Spleen (tissue), 11 donors: ENCODE results near the gene PDGFC. TPM values are rescaled to one million over a fixed set of nuclear protein-coding genes. Genes with fewer than 3 reads are reported as not detected.

Experiments
- DNase-seq: peaks from one replicate; pipeline ENCODE4 v3.0.0-alpha.2; 2020
- H3K27ac ChIP-seq, 8 donors: fragments of 200-600 bp; sonication (generic) in 7 of 8; 1 replicate in 4 of 8; 2 replicates in 4 of 8; pipeline versions ENCODE4 v1.5.0 to v1.8.0; 2016 to 2021; ENCODE audit warnings: inconsistent platforms in 4 of 8, mild to moderate bottlenecking in 4 of 8, moderate library complexity in 1 of 8
- H3K27me3 ChIP-seq, 7 donors: fragments of 200-600 bp; sonication (generic) in 6 of 7; replicated peaks in 1 of 7; 1 replicate in 4 of 7; 2 replicates in 3 of 7; pipeline versions ENCODE4 v1.5.0 to v1.8.0; 2016 to 2021; ENCODE audit warnings: inconsistent platforms in 3 of 7, mild to moderate bottlenecking in 1 of 7
- H3K36me3 ChIP-seq, 6 donors: fragments of 200-600 bp; sonication (generic) in 5 of 6; 1 replicate in 4 of 6; 2 replicates in 2 of 6; pipeline versions ENCODE4 v1.5.0 to v1.8.0; 2016 to 2021; ENCODE audit warnings: inconsistent platforms in 2 of 6
- H3K4me1 ChIP-seq, 6 donors: fragments of 200-600 bp; sonication (generic) in 5 of 6; 1 replicate in 3 of 6; 2 replicates in 3 of 6; pipeline versions ENCODE4 v1.5.0 to v1.8.0; 2016 to 2021; ENCODE audit warnings: inconsistent platforms in 3 of 6
- H3K4me3 ChIP-seq, 8 donors: fragments of 200-600 bp; sonication (generic) in 7 of 8; 1 replicate in 4 of 8; 2 replicates in 4 of 8; pipeline versions ENCODE4 v1.5.0 to v1.8.0; 2016 to 2021; ENCODE audit warnings: inconsistent platforms in 4 of 8, mild to moderate bottlenecking in 4 of 8, moderate library complexity in 2 of 8
- H3K9me3 ChIP-seq, 8 donors: fragments of 200-600 bp; sonication (generic) in 7 of 8; 1 replicate in 4 of 8; 2 replicates in 4 of 8; pipeline versions ENCODE4 v1.5.0 to v1.8.0; 2016 to 2021; ENCODE audit warnings: inconsistent platforms in 4 of 8
- POLR2A ChIP-seq, 3 donors: fragments of 450-650 bp; IDR thresholded peaks; one replicate each; pipeline ENCODE4 v1.5.1; 2017; ENCODE audit warnings: antibody characterized with exemption in 3 of 3, mild to moderate bottlenecking in 1 of 3
- POLR2AphosphoS5 ChIP-seq, 3 donors: sonication (generic); formaldehyde crosslinking; IDR thresholded peaks; one replicate each; pipeline ENCODE4 v1.5.1; 2017; ENCODE audit warnings: antibody characterized with exemption in 3 of 3
- WGBS, 5 donors: extraction: QIAGEN DNeasy Blood & Tissue Kit in 3 of 5; methylation state at CpG; one replicate each; pipeline versions ENCODE4 v1.1.5 to v1.1.7; 2013 to 2018; 5-methylcytosine and 5-hydroxymethylcytosine counted together
- intact Hi-C: fragments of 100-400 bp; cut with DNase I; formaldehyde crosslinking; loops from one replicate; pipeline ENCODE4 v1.15.0; 2023; ENCODE audit warnings: low total_unique reads
- polyA plus RNA-seq, 3 donors: library from polyadenylated mRNA; stranded (reverse); fragments of 200-250 nt; gene quantifications; one replicate each; pipeline ENCODE4 v1.2.1, GENCODE V29; 2013
- total RNA-seq, 7 donors: library from RNA; depleted of rRNA in 3 of 7; stranded (reverse); fragments of >200 nt in 3 of 7; fragmentation: NEBNext Ultra II Directional in 4 of 7; extraction: Animal tissue kit (Norgen Biotek cat#: 25700) in 4 of 7; gene quantifications; one replicate each; pipeline versions ENCODE4 v1.1.0 to v1.2.1, GENCODE V29; 2016 to 2021
- TF ChIP-seq, protein P1 (sequence below), 11 experiments: fragments of 200-600 bp in 7 of 11; fragments of 450-650 bp in 4 of 11; sonication (generic) in 4 of 11; IDR thresholded peaks in 8 of 11; conservative IDR thresholded peaks in 3 of 11; 1 replicate in 7 of 11; 2 replicates in 4 of 11; pipeline versions ENCODE4 v1.4.0 to v1.8.0; 2016 to 2021; ENCODE audit warnings: antibody characterized with exemption in 11 of 11, inconsistent platforms in 4 of 11, mild to moderate bottlenecking in 1 of 11
- donor health status: healthy with polysubstance abuse.
- donor health status: DM: no; HTN: no; CAD: no; lungs with moderate emphysema.
- donor health status: DM: no; HTN: no; CAD: no.
- donor health status: Bipolar disorder and iron deficiency.
- donor health status: healthy.
- donor health status: DM: no; HTN: no; CAD: no.
- donor health status: DM: yes; HTN: yes; CAD: no.

Gene PDGFC
- total and polyA plus RNA-seq, 10 donors, result 1.6 to 24.7 (median 14.8) TPM

GRCh38 chr4:156733582-156733981 is 238.0 kb downstream of the PDGFC start:
- peaks cover 0 to 47% (median 31%) of the 10 kb centered on the region in 8 donors for H3K9me3 ChIP-seq
- no peak for DNase-seq
- H3K4me3 ChIP-seq, result no peak overlapping the region
- H3K27me3 ChIP-seq, result no peaks in the 10 kb centered on the region
- no peaks in the 10 kb centered on the region for H3K36me3 ChIP-seq
- no peak for TF ChIP-seq POLR2A (IDR thresholded peaks at IDR 0.05)
- TF ChIP-seq, protein P1, sequence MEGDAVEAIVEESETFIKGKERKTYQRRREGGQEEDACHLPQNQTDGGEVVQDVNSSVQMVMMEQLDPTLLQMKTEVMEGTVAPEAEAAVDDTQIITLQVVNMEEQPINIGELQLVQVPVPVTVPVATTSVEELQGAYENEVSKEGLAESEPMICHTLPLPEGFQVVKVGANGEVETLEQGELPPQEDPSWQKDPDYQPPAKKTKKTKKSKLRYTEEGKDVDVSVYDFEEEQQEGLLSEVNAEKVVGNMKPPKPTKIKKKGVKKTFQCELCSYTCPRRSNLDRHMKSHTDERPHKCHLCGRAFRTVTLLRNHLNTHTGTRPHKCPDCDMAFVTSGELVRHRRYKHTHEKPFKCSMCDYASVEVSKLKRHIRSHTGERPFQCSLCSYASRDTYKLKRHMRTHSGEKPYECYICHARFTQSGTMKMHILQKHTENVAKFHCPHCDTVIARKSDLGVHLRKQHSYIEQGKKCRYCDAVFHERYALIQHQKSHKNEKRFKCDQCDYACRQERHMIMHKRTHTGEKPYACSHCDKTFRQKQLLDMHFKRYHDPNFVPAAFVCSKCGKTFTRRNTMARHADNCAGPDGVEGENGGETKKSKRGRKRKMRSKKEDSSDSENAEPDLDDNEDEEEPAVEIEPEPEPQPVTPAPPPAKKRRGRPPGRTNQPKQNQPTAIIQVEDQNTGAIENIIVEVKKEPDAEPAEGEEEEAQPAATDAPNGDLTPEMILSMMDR (IDR thresholded peaks at IDR 0.05 in 8 of 11, conservative IDR thresholded peaks at IDR 0.05 in 3 of 11), result no peak
- TF ChIP-seq POLR2AphosphoS5 (IDR thresholded peaks at IDR 0.05), result no peak
- no peak overlapping the region for H3K27ac ChIP-seq
- WGBS, 5 donors, result 74 to 92% (median 78%) methylated on average over 1 of the region's 1 CpG
- H3K4me1 ChIP-seq, result no peaks in the 10 kb centered on the region
- intact Hi-C loops, result no loop called here

- WGBS, 5 donors, result 90 to 98% (median 92%) methylated on average over 6 of the region's 6 CpGs
- no peak for DNase-seq
- Histone ChIP-seq H3K4me1 (no peaks in the 10 kb centered on the region), H3K36me3 (no peaks in the 10 kb centered on the region), H3K9me3 (peaks cover 0 to 43% (median 28%) of the 10 kb centered on the region in 8 donors), H3K4me3 (no peak overlapping the region), H3K27me3 (no peaks in the 10 kb centered on the region), H3K27ac (no peak overlapping the region)
- TF ChIP-seq POLR2A (IDR thresholded peaks at IDR 0.05), result no peak
- no peak for TF ChIP-seq POLR2AphosphoS5 (IDR thresholded peaks at IDR 0.05)
- TF ChIP-seq, protein P1 (IDR thresholded peaks at IDR 0.05 in 8 of 11, conservative IDR thresholded peaks at IDR 0.05 in 3 of 11), result no peak
- intact Hi-C loops, result no loop called here
Measured at GRCh38 chr4:156732634-156733033, 239.0 kb downstream of the PDGFC start.

DNA sequence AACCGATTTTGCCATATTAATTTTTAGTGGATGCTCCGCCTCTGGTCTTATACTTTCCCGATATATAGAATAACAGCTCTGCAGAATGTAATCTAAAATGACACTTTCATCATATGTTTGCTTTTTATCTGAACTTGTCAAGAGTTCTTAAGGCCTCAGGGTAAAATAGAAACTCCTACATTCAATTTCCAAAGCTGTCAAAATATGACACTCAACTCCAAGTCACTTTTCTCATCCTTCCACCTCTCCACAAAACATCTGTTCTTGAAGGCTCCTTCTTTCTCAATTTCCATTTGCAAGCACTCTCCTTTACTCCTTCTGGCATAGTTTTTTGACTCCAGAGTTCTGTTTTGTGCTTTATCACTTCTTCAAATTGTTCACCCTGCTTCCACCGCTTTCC is 242.2 kb downstream of the PDGFC start:
- H3K36me3 ChIP-seq, result no peaks in the 10 kb centered on the region
- H3K9me3 ChIP-seq, result peaks cover 0 to 36% (median 26%) of the 10 kb centered on the region in 8 donors
- no peak for TF ChIP-seq POLR2AphosphoS5 (IDR thresholded peaks at IDR 0.05)
- TF ChIP-seq POLR2A (IDR thresholded peaks at IDR 0.05), result no peak
- TF ChIP-seq, protein P1 (IDR thresholded peaks at IDR 0.05 in 8 of 11, conservative IDR thresholded peaks at IDR 0.05 in 3 of 11), result no peak
- intact Hi-C loops, result no loop called here
- no peak overlapping the region for H3K27ac ChIP-seq
- H3K4me1 ChIP-seq, result no peaks in the 10 kb centered on the region
- no peaks in the 10 kb centered on the region for H3K27me3 ChIP-seq
- DNase-seq, result no peak
- 84 to 90% (median 86%) methylated on average over 4 of the region's 4 CpGs for WGBS, 5 donors
- H3K4me3 ChIP-seq, result no peak overlapping the region

DNA sequence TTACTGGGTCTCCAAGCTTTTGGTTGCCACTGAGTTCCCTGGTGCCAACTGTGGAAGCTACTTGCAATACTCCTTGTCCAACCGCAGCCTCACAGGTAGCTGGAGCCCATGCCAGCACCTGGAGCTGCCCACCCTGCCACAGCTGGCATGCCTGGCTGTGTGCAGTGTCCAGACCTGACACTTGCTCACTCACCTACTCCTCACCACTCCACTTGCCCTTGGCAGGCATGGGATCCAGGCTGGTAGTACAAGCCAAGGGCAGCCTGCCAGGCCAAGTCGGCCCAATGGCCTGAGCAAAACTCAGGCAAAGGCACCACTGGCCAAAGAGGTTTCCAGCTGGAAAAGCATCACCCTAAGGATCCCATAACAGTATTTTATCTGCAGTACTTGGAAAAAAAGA is 246.3 kb downstream of the PDGFC start:
- intact Hi-C loops, result no loop called here
- Histone ChIP-seq H3K4me1 (no peaks in the 10 kb centered on the region), H3K27me3 (no peaks in the 10 kb centered on the region), H3K36me3 (no peaks in the 10 kb centered on the region), H3K4me3 (no peak overlapping the region), H3K27ac (no peak overlapping the region), H3K9me3 (peaks cover 0 to 15% (median 0%) of the 10 kb centered on the region in 8 donors)
- WGBS, 5 donors, result 78 to 93% (median 86%) methylated on average over 2 of the region's 2 CpGs
- TF ChIP-seq POLR2AphosphoS5 (IDR thresholded peaks at IDR 0.05) (no peak), POLR2A (IDR thresholded peaks at IDR 0.05) (no peak)
- TF ChIP-seq, protein P1 (IDR thresholded peaks at IDR 0.05 in 8 of 11, conservative IDR thresholded peaks at IDR 0.05 in 3 of 11), result no peak
- DNase-seq, result no peak
